ENCODE data around the gene VEGFB.

VEGFB gene

GRCh38 chr11:64247729-64248531 is 13.5 kb downstream of the VEGFB start:
- DNase-seq, result no peak

- no peak for DNase-seq
Measured at GRCh38 chr11:64248578-64248977, 14.2 kb downstream of the VEGFB start.

- DNase-seq, result no peak
Measured at GRCh38 chr11:64249038-64249437, 14.7 kb downstream of the VEGFB start.

- no peak for DNase-seq
Measured at GRCh38 chr11:64249563-64250414, 15.4 kb downstream of the VEGFB start.

- no peak for DNase-seq
Measured at GRCh38 chr11:64250415-64251015, 16.1 kb downstream of the VEGFB start.

- peak; percentile 54 to 71 for DNase-seq
Measured at GRCh38 chr11:64251016-64251752, 16.8 kb downstream of the VEGFB start, which contains the start of gene PLCB3. Gene PLCB3, plus strand, starts transcription at chr11:64251530. Its CDS starts 120 bp downstream, at chr11:64251650.

- DNase-seq, result no peak
Measured at GRCh38 chr11:64251753-64252002, 17.3 kb downstream of the VEGFB start.

GRCh38 chr11:64252003-64252872 is 17.9 kb downstream of the VEGFB start:
- DNase-seq, result no peak

- no peak for DNase-seq
Measured at GRCh38 chr11:64253043-64253442, 18.7 kb downstream of the VEGFB start.

GRCh38 chr11:64253481-64253880 is 19.1 kb downstream of the VEGFB start:
- no peak for DNase-seq

GRCh38 chr11:64254326-64254725 is 19.9 kb downstream of the VEGFB start:
- no peak for DNase-seq

GRCh38 chr11:64255135-64256128 is 21.0 kb downstream of the VEGFB start:
- no peak for DNase-seq

GRCh38 chr11:64256300-64256699 is 21.9 kb downstream of the VEGFB start:
- no peak for DNase-seq

GRCh38 chr11:64258356-64258755 is 24.0 kb downstream of the VEGFB start:
- no peak for DNase-seq

GRCh38 chr11:64258946-64259532 is 24.7 kb downstream of the VEGFB start:
- no peak for DNase-seq

GRCh38 chr11:64259533-64260067 is 25.2 kb downstream of the VEGFB start:
- DNase-seq, result no peak

- DNase-seq, result no peak
Measured at GRCh38 chr11:64260147-64260708, 25.8 kb downstream of the VEGFB start.

GRCh38 chr11:64261556-64262080 is 27.2 kb downstream of the VEGFB start:
- DNase-seq, result no peak

GRCh38 chr11:64262271-64263002 is 28.1 kb downstream of the VEGFB start:
- DNase-seq, result no peak

Data from stimulated activated CD4-positive, alpha-beta T cell treated with anti-CD3 and anti-CD28 coated beads, Interleukin-4, amount 100 ng/mL, for 4 hours (primary cell).